ENCODE measurements around the gene COL7A1.

COL7A1 gene

GRCh38 chr3:48587686-48588085, 7.4 kb downstream of the COL7A1 start:
- no peak for DNase-seq

- no peak for DNase-seq
These were observed 9.7 kb downstream of the COL7A1 start for GRCh38 chr3:48585411-48585810.

GRCh38 chr3:48584836-48585235, 10.3 kb downstream of the COL7A1 start:
- DNase-seq, result no peak

GRCh38 chr3:48581621-48582481, 13.3 kb downstream of the COL7A1 start:
- no peak for DNase-seq

- DNase-seq, result no peak
These were observed 18.5 kb downstream of the COL7A1 start for GRCh38 chr3:48576647-48577046.

GRCh38 chr3:48575366-48575765, 19.8 kb downstream of the COL7A1 start:
- DNase-seq, result no peak

GRCh38 chr3:48573973-48574585, 21.1 kb downstream of the COL7A1 start:
- DNase-seq, result no peak

GRCh38 chr3:48572517-48572916, 22.6 kb downstream of the COL7A1 start:
- DNase-seq, result no peak

- DNase-seq, result no peak
These were observed 23.2 kb downstream of the COL7A1 start for GRCh38 chr3:48571938-48572337.

- no peak for DNase-seq
These were observed 25.2 kb downstream of the COL7A1 start for GRCh38 chr3:48569808-48570450.

GRCh38 chr3:48569400-48569799, 25.7 kb downstream of the COL7A1 start:
- no peak for DNase-seq

- DNase-seq, result no peak
These were observed 26.7 kb downstream of the COL7A1 start for GRCh38 chr3:48568476-48568875.

- DNase-seq, result no peak
These were observed 27.6 kb downstream of the COL7A1 start for GRCh38 chr3:48567500-48567899.

- no peak for DNase-seq
These were observed 28.0 kb downstream of the COL7A1 start for GRCh38 chr3:48567090-48567489.

GRCh38 chr3:48566401-48566760, 28.7 kb downstream of the COL7A1 start:
- DNase-seq, result no peak

GRCh38 chr3:48565591-48566400, 29.3 kb downstream of the COL7A1 start:
- DNase-seq, result no peak

GRCh38 chr3:48565186-48565585, 29.9 kb downstream of the COL7A1 start:
- no peak for DNase-seq

GRCh38 chr3:48564667-48565066, 30.5 kb downstream of the COL7A1 start:
- DNase-seq, result no peak

- DNase-seq, result no peak
These were observed 31.1 kb downstream of the COL7A1 start for GRCh38 chr3:48564022-48564421.

GRCh38 chr3:48563382-48563918, 31.7 kb downstream of the COL7A1 start, which contains the start of gene UCN2:
Gene UCN2, minus strand, starts transcription at chr3:48563781. Its CDS starts 657 bp downstream, at chr3:48563124.
- peak; percentile 26 for DNase-seq

- no peak for DNase-seq
These were observed 32.6 kb downstream of the COL7A1 start for GRCh38 chr3:48562367-48563095.
